ENCODE data around the gene LDB2.

DNA sequence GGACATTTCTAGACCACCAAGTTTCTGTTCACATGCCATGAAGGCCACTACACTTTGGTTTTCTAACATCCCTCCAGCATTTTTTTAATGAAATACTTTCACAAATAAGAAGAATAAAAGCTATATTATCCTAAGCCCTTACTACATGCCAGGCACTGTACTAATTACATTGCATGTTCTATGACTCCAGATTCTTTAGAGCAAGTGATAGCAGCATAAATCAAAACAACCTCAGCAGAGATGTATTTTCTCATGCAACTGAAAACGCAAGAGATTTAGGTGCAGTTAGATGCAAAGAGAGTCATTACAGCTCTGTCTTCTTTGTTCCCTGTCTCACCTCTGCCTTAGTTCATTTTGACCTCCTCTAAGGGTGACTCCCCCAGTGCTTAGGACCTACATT, 230.0 kb downstream of the LDB2 start:
- TF ChIP-seq, protein P1, sequence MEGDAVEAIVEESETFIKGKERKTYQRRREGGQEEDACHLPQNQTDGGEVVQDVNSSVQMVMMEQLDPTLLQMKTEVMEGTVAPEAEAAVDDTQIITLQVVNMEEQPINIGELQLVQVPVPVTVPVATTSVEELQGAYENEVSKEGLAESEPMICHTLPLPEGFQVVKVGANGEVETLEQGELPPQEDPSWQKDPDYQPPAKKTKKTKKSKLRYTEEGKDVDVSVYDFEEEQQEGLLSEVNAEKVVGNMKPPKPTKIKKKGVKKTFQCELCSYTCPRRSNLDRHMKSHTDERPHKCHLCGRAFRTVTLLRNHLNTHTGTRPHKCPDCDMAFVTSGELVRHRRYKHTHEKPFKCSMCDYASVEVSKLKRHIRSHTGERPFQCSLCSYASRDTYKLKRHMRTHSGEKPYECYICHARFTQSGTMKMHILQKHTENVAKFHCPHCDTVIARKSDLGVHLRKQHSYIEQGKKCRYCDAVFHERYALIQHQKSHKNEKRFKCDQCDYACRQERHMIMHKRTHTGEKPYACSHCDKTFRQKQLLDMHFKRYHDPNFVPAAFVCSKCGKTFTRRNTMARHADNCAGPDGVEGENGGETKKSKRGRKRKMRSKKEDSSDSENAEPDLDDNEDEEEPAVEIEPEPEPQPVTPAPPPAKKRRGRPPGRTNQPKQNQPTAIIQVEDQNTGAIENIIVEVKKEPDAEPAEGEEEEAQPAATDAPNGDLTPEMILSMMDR (IDR thresholded peaks at IDR 0.05): no peak
- TF ChIP-seq EZH2 (IDR thresholded peaks at IDR 0.05; ENCODE audit: borderline replicate concordance, insufficient read depth, low read depth, low read length, poor library complexity, severe bottlenecking): no peak
